Measurements from ENCODE around the gene MACROD2. TPM values are rescaled to one million over a fixed set of nuclear protein-coding genes. Genes with fewer than 3 reads are reported as not detected.

MACROD2 gene
- total and polyA plus RNA-seq, 11 donors: 0.54 to 5.4 (median 2.4) TPM

GRCh38 chr20:15938847-15939246 lies 1943.5 kb downstream of the MACROD2 start:
- peaks cover 0 to 15% (median 2%) of the 10 kb centered on the region in 12 donors for H3K9me3 ChIP-seq
- WGBS, 4 donors: 56 to 73% (median 68%) methylated on average over 1 of the region's 1 CpG
- no peaks in the 10 kb centered on the region for H3K4me1 ChIP-seq
- H3K27ac ChIP-seq: no peak overlapping the region
- ATAC-seq (no peak), DNase-seq (no peak)
- H3K4me3 ChIP-seq: no peak overlapping the region
- intact Hi-C loops (cut with DNase I): no loop called here
- H3K27me3 ChIP-seq: no peaks in the 10 kb centered on the region
- no peaks in the 10 kb centered on the region for H3K36me3 ChIP-seq
- no peak for TF ChIP-seq POLR2A (IDR thresholded peaks at IDR 0.05)
- TF ChIP-seq, protein P1, sequence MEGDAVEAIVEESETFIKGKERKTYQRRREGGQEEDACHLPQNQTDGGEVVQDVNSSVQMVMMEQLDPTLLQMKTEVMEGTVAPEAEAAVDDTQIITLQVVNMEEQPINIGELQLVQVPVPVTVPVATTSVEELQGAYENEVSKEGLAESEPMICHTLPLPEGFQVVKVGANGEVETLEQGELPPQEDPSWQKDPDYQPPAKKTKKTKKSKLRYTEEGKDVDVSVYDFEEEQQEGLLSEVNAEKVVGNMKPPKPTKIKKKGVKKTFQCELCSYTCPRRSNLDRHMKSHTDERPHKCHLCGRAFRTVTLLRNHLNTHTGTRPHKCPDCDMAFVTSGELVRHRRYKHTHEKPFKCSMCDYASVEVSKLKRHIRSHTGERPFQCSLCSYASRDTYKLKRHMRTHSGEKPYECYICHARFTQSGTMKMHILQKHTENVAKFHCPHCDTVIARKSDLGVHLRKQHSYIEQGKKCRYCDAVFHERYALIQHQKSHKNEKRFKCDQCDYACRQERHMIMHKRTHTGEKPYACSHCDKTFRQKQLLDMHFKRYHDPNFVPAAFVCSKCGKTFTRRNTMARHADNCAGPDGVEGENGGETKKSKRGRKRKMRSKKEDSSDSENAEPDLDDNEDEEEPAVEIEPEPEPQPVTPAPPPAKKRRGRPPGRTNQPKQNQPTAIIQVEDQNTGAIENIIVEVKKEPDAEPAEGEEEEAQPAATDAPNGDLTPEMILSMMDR (IDR thresholded peaks at IDR 0.05): no peak

DNA sequence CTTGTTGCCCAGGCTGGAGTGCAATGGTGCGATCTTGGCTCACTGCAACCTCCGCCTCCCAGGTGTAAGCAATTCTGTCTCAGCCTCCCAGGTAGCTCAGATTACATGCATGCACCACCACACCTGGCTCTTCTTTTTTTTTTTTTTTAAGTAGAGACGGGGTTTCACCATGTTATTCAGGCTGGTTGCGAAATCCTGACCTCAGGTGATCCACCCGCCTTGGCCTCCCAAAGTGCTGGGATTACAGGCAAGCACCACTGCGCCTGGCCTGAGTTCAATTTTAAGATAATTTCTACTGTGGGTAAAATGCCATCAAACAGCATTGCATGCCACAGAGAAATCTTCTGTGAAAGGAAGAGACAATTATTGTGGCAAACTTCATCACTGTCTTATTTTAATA lies 1944.8 kb downstream of the MACROD2 start:
- H3K27me3 ChIP-seq: no peaks in the 10 kb centered on the region
- H3K4me3 ChIP-seq: no peak overlapping the region
- intact Hi-C loops (cut with DNase I): no loop called here
- H3K4me1 ChIP-seq: no peaks in the 10 kb centered on the region
- H3K27ac ChIP-seq: no peak overlapping the region
- no peak for ATAC-seq
- WGBS, 4 donors: 89 to 93% (median 91%) methylated on average over 6 of the region's 6 CpGs
- DNase-seq: no peak
- no peaks in the 10 kb centered on the region for H3K36me3 ChIP-seq
- TF ChIP-seq, protein P1 (IDR thresholded peaks at IDR 0.05): no peak
- TF ChIP-seq POLR2A (IDR thresholded peaks at IDR 0.05): no peak
- H3K9me3 ChIP-seq: peaks cover 0 to 15% (median 2%) of the 10 kb centered on the region in 12 donors

- Histone ChIP-seq H3K27ac (no peak overlapping the region), H3K9me3 (peaks cover 0 to 15% (median 2%) of the 10 kb centered on the region in 12 donors), H3K27me3 (no peaks in the 10 kb centered on the region), H3K4me1 (no peaks in the 10 kb centered on the region), H3K36me3 (no peaks in the 10 kb centered on the region), H3K4me3 (no peak overlapping the region)
- intact Hi-C loops (cut with DNase I): no loop called here
- DNase-seq: no peak
- 0 to 35% (median 19%) methylated on average over 1 of the region's 1 CpG for WGBS, 4 donors
- no peak for ATAC-seq
- TF ChIP-seq POLR2A (IDR thresholded peaks at IDR 0.05): no peak
- TF ChIP-seq, protein P1 (IDR thresholded peaks at IDR 0.05): no peak
Observed at GRCh38 chr20:15942130-15942529, 1946.8 kb downstream of the MACROD2 start.

GRCh38 chr20:15945289-15945688 lies 1950.0 kb downstream of the MACROD2 start:
- TF ChIP-seq POLR2A (IDR thresholded peaks at IDR 0.05): no peak
- TF ChIP-seq, protein P1 (IDR thresholded peaks at IDR 0.05): no peak
- intact Hi-C loops (cut with DNase I): no loop called here
- Histone ChIP-seq H3K27me3 (no peaks in the 10 kb centered on the region), H3K4me1 (no peaks in the 10 kb centered on the region), H3K9me3 (no peaks in the 10 kb centered on the region), H3K4me3 (no peak overlapping the region), H3K36me3 (no peaks in the 10 kb centered on the region), H3K27ac (no peak overlapping the region)
- no peak for ATAC-seq
- DNase-seq: no peak
